Activated CD8-positive, alpha-beta memory T cell treated with anti-CD3 and anti-CD28 coated beads, Interleukin-2, amount 50 U/mL, for 1 hour (primary cell): ENCODE results near the gene CDC123.
"Not testable (repeated sequence)": the region's sequence is repeated elsewhere in the genome, so short reads cannot be mapped to it uniquely, and the experiment has no call there.

Experiments used
- DNase-seq: peaks from one replicate; pipeline ENCODE4 v3.0.0-alpha.2; 2020; ENCODE audit errors: extremely low read depth

Gene CDC123

GRCh38 chr10:12191715-12192114, 4.3 kb upstream of the CDC123 start:
- no peak for DNase-seq

- DNase-seq, result no peak
These were observed 2.8 kb upstream of the CDC123 start for GRCh38 chr10:12193193-12193592.

GRCh38 chr10:12194752-12195271, 1.2 kb upstream of the CDC123 start:
- no peak for DNase-seq

GRCh38 chr10:12195281-12195602, 746 bp upstream of the CDC123 start:
- no peak for DNase-seq

GRCh38 chr10:12196531-12197211, 683 bp downstream of the CDC123 start:
- DNase-seq, result no peak

GRCh38 chr10:12198156-12198555, 2.2 kb downstream of the CDC123 start:
- no peak for DNase-seq

- DNase-seq, result no peak
These were observed 4.9 kb downstream of the CDC123 start for GRCh38 chr10:12200850-12201249.

- DNase-seq, result no peak
These were observed 5.6 kb downstream of the CDC123 start for GRCh38 chr10:12201543-12201942.

- no peak for DNase-seq
These were observed 6.2 kb downstream of the CDC123 start for GRCh38 chr10:12202226-12202625.

- DNase-seq, result no peak
These were observed 9.1 kb downstream of the CDC123 start for GRCh38 chr10:12205082-12205481.

GRCh38 chr10:12207114-12207513, 11.1 kb downstream of the CDC123 start:
- DNase-seq, result no peak

- no peak for DNase-seq
These were observed 12.5 kb downstream of the CDC123 start for GRCh38 chr10:12208460-12208859.

GRCh38 chr10:12212454-12212853, 16.5 kb downstream of the CDC123 start:
- no peak for DNase-seq

- DNase-seq, result no peak
These were observed 17.6 kb downstream of the CDC123 start for GRCh38 chr10:12213621-12214020.

- DNase-seq, result no peak
These were observed 18.1 kb downstream of the CDC123 start for GRCh38 chr10:12214093-12214492.

GRCh38 chr10:12214763-12215218, 18.8 kb downstream of the CDC123 start:
- peak; percentile 36 for DNase-seq

GRCh38 chr10:12218991-12219390, 23.0 kb downstream of the CDC123 start:
- DNase-seq, result no peak

- no peak for DNase-seq
These were observed 25.6 kb downstream of the CDC123 start for GRCh38 chr10:12221323-12222298.

- no peak for DNase-seq
These were observed 29.5 kb downstream of the CDC123 start for GRCh38 chr10:12225444-12225843.

GRCh38 chr10:12226438-12226837, 30.4 kb downstream of the CDC123 start:
- not testable (repeated sequence) for DNase-seq

GRCh38 chr10:12228851-12229250, 32.9 kb downstream of the CDC123 start:
- no peak for DNase-seq

- not testable (repeated sequence) for DNase-seq
These were observed 38.7 kb downstream of the CDC123 start for GRCh38 chr10:12234687-12235086.
